ENCODE data around the gene RIT2. TPM values are rescaled to one million over a fixed set of nuclear protein-coding genes. Genes with fewer than 3 reads are reported as not detected.

The RIT2 gene
- total and polyA plus RNA-seq, 9 donors, result not detected

DNA sequence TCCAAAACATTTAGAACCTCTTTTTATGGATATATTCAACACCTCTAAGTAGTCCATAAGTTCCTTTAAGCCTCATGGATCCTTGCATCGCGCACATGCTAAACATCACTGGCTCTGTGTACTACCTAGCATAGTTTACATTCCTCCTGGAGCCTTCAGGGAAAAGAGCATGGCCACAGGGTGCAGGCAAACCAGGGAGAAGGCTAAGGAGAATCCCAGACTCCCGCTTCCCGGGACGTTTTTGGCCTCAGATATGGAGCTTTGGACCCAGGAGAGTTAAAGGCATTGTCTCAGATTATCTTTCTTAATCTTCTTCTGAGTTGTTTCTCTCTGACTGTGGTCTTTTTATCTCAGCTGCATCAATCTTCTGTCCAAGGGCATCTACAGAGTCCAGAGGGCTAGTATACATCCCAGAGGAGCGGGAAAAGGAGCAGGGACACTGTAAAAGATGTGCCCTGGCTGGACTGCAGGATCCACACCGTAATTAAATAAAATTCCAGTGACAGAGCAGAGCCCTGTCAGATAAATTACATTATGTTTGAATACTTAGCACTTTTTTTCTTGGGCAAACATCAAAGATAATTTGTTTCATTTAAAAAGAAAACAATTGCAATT is 36.9 kb downstream of the RIT2 start:
- no peak for TF ChIP-seq EP300 (IDR thresholded peaks at IDR 0.05)
- TF ChIP-seq, protein P1, sequence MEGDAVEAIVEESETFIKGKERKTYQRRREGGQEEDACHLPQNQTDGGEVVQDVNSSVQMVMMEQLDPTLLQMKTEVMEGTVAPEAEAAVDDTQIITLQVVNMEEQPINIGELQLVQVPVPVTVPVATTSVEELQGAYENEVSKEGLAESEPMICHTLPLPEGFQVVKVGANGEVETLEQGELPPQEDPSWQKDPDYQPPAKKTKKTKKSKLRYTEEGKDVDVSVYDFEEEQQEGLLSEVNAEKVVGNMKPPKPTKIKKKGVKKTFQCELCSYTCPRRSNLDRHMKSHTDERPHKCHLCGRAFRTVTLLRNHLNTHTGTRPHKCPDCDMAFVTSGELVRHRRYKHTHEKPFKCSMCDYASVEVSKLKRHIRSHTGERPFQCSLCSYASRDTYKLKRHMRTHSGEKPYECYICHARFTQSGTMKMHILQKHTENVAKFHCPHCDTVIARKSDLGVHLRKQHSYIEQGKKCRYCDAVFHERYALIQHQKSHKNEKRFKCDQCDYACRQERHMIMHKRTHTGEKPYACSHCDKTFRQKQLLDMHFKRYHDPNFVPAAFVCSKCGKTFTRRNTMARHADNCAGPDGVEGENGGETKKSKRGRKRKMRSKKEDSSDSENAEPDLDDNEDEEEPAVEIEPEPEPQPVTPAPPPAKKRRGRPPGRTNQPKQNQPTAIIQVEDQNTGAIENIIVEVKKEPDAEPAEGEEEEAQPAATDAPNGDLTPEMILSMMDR (IDR thresholded peaks at IDR 0.05), result no peak
- TF ChIP-seq POLR2A (IDR thresholded peaks at IDR 0.05), result no peak
- Histone ChIP-seq H3K9me3 (no peaks in the 10 kb centered on the region), H3K4me3 (no peak overlapping the region), H3K36me3 (no peaks in the 10 kb centered on the region), H3K27me3 (no peaks in the 10 kb centered on the region), H3K4me1 (ENCODE audit: insufficient read depth) (no peaks in the 10 kb centered on the region), H3K27ac (no peak overlapping the region)
- intact Hi-C loops (cut with DNase I), result no loop called here
- 38 to 71% (median 46%) methylated on average over 7 of the region's 7 CpGs for WGBS, 3 donors
- DNase-seq, result no peak

DNA sequence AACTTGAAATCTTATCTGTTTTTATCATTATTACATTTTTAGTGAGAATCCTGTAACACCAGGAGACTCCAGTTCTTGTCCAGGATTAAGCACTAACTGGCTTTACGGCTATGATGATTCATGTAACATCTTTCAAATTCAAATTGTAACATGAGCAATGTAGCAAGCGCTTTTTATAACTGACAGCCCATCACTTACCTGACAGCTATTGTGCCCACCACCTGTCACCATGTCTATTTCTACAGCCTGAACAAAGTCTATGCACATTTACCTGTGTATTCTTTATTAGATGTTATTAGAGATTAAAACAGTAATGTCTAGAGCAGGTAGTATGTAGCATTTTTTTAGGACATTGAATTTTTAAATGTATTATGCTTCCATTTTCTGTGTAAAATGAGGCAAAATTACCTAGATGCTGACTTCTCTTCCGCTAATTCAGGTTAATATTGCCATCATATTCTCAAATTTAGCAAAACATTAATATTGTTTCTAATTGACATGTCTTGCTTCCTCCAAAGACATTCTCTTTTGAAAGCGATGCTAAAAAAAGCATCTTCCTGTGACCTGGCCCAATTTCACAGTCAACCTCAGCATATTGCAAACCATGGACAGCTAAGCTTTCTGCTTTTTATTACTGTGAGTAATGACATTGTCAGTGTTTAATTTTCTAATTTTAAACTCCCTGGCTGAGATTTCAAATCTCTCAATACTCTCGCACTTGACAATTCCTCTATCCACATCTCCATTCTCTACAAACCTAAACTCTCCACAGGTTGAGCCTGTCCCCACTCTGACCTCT is 37.8 kb downstream of the RIT2 start:
- no peak overlapping the region for H3K4me3 ChIP-seq
- H3K4me1 ChIP-seq (ENCODE audit: insufficient read depth), result no peaks in the 10 kb centered on the region
- no peaks in the 10 kb centered on the region for H3K9me3 ChIP-seq
- no peaks in the 10 kb centered on the region for H3K36me3 ChIP-seq
- H3K27me3 ChIP-seq, result no peaks in the 10 kb centered on the region
- 70 to 86% (median 82%) methylated on average over 5 of the region's 5 CpGs for WGBS, 3 donors
- no peak overlapping the region for H3K27ac ChIP-seq
- intact Hi-C loops (cut with DNase I), result no loop called here
- no peak for DNase-seq
- TF ChIP-seq, protein P1 (IDR thresholded peaks at IDR 0.05), result no peak
- TF ChIP-seq POLR2A (IDR thresholded peaks at IDR 0.05), result no peak
- no peak for TF ChIP-seq EP300 (IDR thresholded peaks at IDR 0.05)

DNA sequence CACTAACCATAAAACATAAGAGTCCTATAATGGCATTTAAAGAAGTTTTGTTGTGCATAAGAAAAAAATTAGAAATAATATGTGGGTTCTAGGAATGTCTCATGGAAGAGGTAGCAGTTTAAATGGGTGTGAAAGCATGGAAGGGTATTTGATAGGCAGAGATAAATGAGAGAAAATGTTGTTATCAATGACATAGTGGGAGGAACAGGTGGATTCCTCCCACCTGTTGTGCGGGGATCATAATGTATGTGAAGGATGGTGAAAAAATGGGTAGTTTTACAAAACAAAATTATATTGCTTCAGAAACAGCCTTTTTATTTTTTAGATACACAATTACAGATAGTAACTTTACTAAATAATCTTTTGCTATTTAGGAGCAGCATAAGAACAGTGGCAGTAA is 41.7 kb downstream of the RIT2 start:
- H3K4me1 ChIP-seq (ENCODE audit: insufficient read depth), result no peaks in the 10 kb centered on the region
- intact Hi-C loops (cut with DNase I), result no loop called here
- H3K4me3 ChIP-seq, result no peak overlapping the region
- TF ChIP-seq EP300 (IDR thresholded peaks at IDR 0.05) (no peak), POLR2A (IDR thresholded peaks at IDR 0.05) (no peak)
- TF ChIP-seq, protein P1 (IDR thresholded peaks at IDR 0.05), result no peak
- no peak for DNase-seq
- H3K9me3 ChIP-seq, result no peaks in the 10 kb centered on the region
- H3K27ac ChIP-seq, result no peak overlapping the region
- H3K36me3 ChIP-seq, result no peaks in the 10 kb centered on the region
- no peaks in the 10 kb centered on the region for H3K27me3 ChIP-seq
- 70 to 82% (median 71%) methylated on average over 1 of the region's 1 CpG for WGBS, 3 donors

DNA sequence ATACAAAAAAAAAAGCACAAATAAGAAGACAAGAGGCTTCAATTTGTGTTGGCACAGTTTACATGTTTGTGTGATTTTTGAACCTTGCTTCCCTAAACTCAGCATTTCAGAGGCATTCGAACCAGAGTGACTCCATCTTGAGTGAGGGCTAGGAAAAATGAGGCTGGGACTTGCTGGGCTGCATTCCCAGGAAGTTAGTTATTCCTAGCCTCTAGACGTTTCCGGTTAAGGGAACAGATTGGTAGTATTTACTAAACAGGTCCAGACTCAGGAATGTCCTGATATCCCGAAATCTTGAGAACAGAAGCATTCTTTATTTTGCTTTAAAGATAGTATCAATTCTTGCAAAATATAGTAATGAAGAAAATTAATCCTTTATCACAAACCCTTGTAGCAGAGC is 46.7 kb downstream of the RIT2 start:
- WGBS, 3 donors, result 30 to 69% (median 61%) methylated on average over 4 of the region's 4 CpGs
- TF ChIP-seq, protein P1 (IDR thresholded peaks at IDR 0.05), result no peak
- no peak for TF ChIP-seq POLR2A (IDR thresholded peaks at IDR 0.05)
- no peak for TF ChIP-seq EP300 (IDR thresholded peaks at IDR 0.05)
- Histone ChIP-seq H3K27ac (no peak overlapping the region), H3K36me3 (no peaks in the 10 kb centered on the region), H3K4me1 (ENCODE audit: insufficient read depth) (no peaks in the 10 kb centered on the region), H3K9me3 (no peaks in the 10 kb centered on the region), H3K4me3 (no peak overlapping the region), H3K27me3 (no peaks in the 10 kb centered on the region)
- no peak for DNase-seq
- intact Hi-C loops (cut with DNase I), result no loop called here

Data from ovary (tissue), 9 donors.